H1 (cell line): ENCODE data around the gene TGFB1. TPM values are rescaled to one million over a fixed set of nuclear protein-coding genes. Genes with fewer than 3 reads are reported as not detected.

Source experiments
- CTCF ChIA-PET: fragments of 300-600 bp; sonication (Branson Sonifier 250); formaldehyde crosslinking; loops from one replicate; lab custom pipeline; 2021; ENCODE audit not compliant: partially characterized antibody; lab: Charles Lee
- POLR2A ChIA-PET: fragments of 300-600 bp; sonication (Branson Sonifier 250); formaldehyde crosslinking; loops from one replicate; lab custom pipeline; 2021; ENCODE audit warnings: inconsistent platforms; ENCODE audit not compliant: partially characterized antibody; lab: Charles Lee
- DNase-seq, 2 experiments: peaks; one replicate each; pipeline versions ENCODE4 v3.0.0 to v3.0.0-alpha.2; 2010 to 2022; ENCODE audit warnings: low spot score in 2 of 2, low read depth in 1 of 2, mixed read lengths in 1 of 2
- FAIRE-seq: peaks from 2 replicates; lab custom pipeline; 2011; peaks lifted over from hg19 to GRCh38; lab: Jason Lieb, UNC
- H2AFZ ChIP-seq: 2 replicates; pipeline ENCODE4 v1.8.1; 2012; ENCODE audit warnings: low read length, inconsistent platforms
- H2AK5ac ChIP-seq: 2 replicates; pipeline ENCODE4 v1.6.1; 2013; ENCODE audit warnings: low read depth, low read length
- H2BK120ac ChIP-seq: replicated peaks from 2 replicates; pipeline ENCODE3; 2013; ENCODE audit warnings: low read depth, low read length, inconsistent platforms
- H2BK12ac ChIP-seq: 2 replicates; pipeline ENCODE4 v1.6.1; 2013; ENCODE audit warnings: low read depth, low read length
- H2BK15ac ChIP-seq: 2 replicates; pipeline ENCODE4 v1.6.1; 2013; ENCODE audit warnings: low read length
- H2BK20ac ChIP-seq: 2 replicates; pipeline ENCODE4 v1.6.1; 2013; ENCODE audit warnings: low read length
- H2BK5ac ChIP-seq: 2 replicates; pipeline ENCODE4 v1.6.1; 2013; ENCODE audit warnings: low read depth, low read length
- H3K14ac ChIP-seq: 2 replicates; pipeline ENCODE4 v1.6.1; 2013; ENCODE audit warnings: inconsistent platforms; ENCODE audit not compliant: insufficient read length
- H3K18ac ChIP-seq: 2 replicates; pipeline ENCODE4 v1.6.1; 2013; ENCODE audit warnings: low read length; ENCODE audit errors: extremely low read depth
- H3K23ac ChIP-seq: 2 replicates; pipeline ENCODE4 v1.6.1; 2013; ENCODE audit warnings: inconsistent platforms; ENCODE audit not compliant: insufficient read length
- H3K23me2 ChIP-seq: 2 replicates; pipeline ENCODE4 v1.6.1; 2013; ENCODE audit warnings: low read depth, low read length
- H3K27ac ChIP-seq: 2 replicates; pipeline ENCODE4 v1.6.1; 2011; ENCODE audit warnings: low read depth, low read length, inconsistent platforms
- H3K27me3 ChIP-seq, 4 experiments: replicated peaks in 1 of 4; 1 replicate in 1 of 4; 2 replicates in 3 of 4; pipeline versions ENCODE4 v1.6.1 to v1.8.1; 2011 to 2013; ENCODE audit warnings: low read length in 3 of 4, mild to moderate bottlenecking in 3 of 4, inconsistent platforms in 2 of 4, mixed read lengths in 2 of 4, moderate library complexity in 1 of 4; ENCODE audit not compliant: control insufficient read depth in 3 of 4, insufficient read depth in 3 of 4; ENCODE audit errors: extremely low read depth in 1 of 4
- H3K36me3 ChIP-seq, 4 experiments: 2 replicates each; pipeline versions ENCODE4 v1.6.1 to v1.8.1; 2011 to 2013; ENCODE audit warnings: mild to moderate bottlenecking in 4 of 4, low read length in 3 of 4, moderate library complexity in 2 of 4, control low read depth in 1 of 4, inconsistent platforms in 1 of 4; ENCODE audit not compliant: insufficient read depth in 4 of 4, control insufficient read depth in 2 of 4
- H3K4ac ChIP-seq: replicated peaks from 2 replicates; pipeline ENCODE3; 2013; ENCODE audit warnings: low read length, low read depth, mixed read lengths, inconsistent platforms; ENCODE audit not compliant: insufficient read length
- H3K4me1 ChIP-seq, 4 experiments: replicated peaks in 1 of 4; 1 replicate in 1 of 4; 2 replicates in 3 of 4; pipeline versions ENCODE4 v1.6.1 to v1.8.1; 2011 to 2013; ENCODE audit warnings: low read length in 3 of 4, inconsistent platforms in 2 of 4, mixed read lengths in 1 of 4; ENCODE audit not compliant: insufficient read depth in 4 of 4, control insufficient read depth in 3 of 4
- H3K4me2 ChIP-seq, 2 experiments: 2 replicates each; pipeline versions ENCODE4 v1.6.1 to v1.8.1; 2011 to 2013; ENCODE audit warnings: low read depth in 2 of 2, low read length in 2 of 2, control low read depth in 1 of 2, inconsistent platforms in 1 of 2, mild to moderate bottlenecking in 1 of 2; ENCODE audit not compliant: insufficient read depth in 1 of 2
- H3K4me3 ChIP-seq, 4 experiments: fragments of 200-600, 300-600 bp in 1 of 4; sonication (generic), shearing (Covaris generic), sonication (Bioruptor Twin) in 1 of 4; 2 replicates each; pipeline versions ENCODE4 v1.5.1 to v1.8.1; 2011 to 2016; ENCODE audit warnings: low read length in 4 of 4, low read depth in 3 of 4, control low read depth in 2 of 4, inconsistent platforms in 2 of 4, mild to moderate bottlenecking in 2 of 4, mixed read lengths in 1 of 4, moderate library complexity in 1 of 4; ENCODE audit not compliant: insufficient read depth in 2 of 4; ENCODE audit errors: extremely low read depth in 1 of 4
- H3K56ac ChIP-seq: replicated peaks from 2 replicates; pipeline ENCODE3; 2013; ENCODE audit warnings: low read depth, mild to moderate bottlenecking, mixed read lengths, low read length, inconsistent platforms; ENCODE audit not compliant: insufficient read length
- H3K79me1 ChIP-seq: 2 replicates; pipeline ENCODE4 v1.6.1; 2013; ENCODE audit warnings: low read depth, low read length, control low read depth
- H3K79me2 ChIP-seq, 2 experiments: 2 replicates each; pipeline versions ENCODE4 v1.6.1 to v1.8.1; 2012 to 2013; ENCODE audit warnings: low read length in 2 of 2, mild to moderate bottlenecking in 2 of 2, inconsistent platforms in 1 of 2; ENCODE audit not compliant: insufficient read depth in 2 of 2, control insufficient read depth in 1 of 2
- H3K9ac ChIP-seq, 4 experiments: replicated peaks in 1 of 4; 1 replicate in 1 of 4; 2 replicates in 3 of 4; pipeline versions ENCODE4 v1.6.1 to v1.8.1; 2011 to 2013; ENCODE audit warnings: low read depth in 3 of 4, low read length in 3 of 4, control low read depth in 2 of 4, mild to moderate bottlenecking in 2 of 4, moderate library complexity in 2 of 4, inconsistent platforms in 1 of 4; ENCODE audit errors: extremely low read depth in 1 of 4
- H3K9me3 ChIP-seq, 2 experiments: 2 replicates each; pipeline versions ENCODE4 v1.6.1 to v1.8.1; 2012 to 2013; ENCODE audit warnings: mild to moderate bottlenecking in 2 of 2, moderate library complexity in 2 of 2, control low read depth in 1 of 2, inconsistent platforms in 1 of 2, low read depth in 1 of 2, low read length in 1 of 2, mixed read lengths in 1 of 2; ENCODE audit not compliant: insufficient read depth in 2 of 2
- H4K20me1 ChIP-seq, 2 experiments: replicated peaks in 1 of 2; 2 replicates each; pipeline versions ENCODE3 to v1.8.1; 2011 to 2013; ENCODE audit warnings: inconsistent platforms in 2 of 2, low read length in 2 of 2, mild to moderate bottlenecking in 1 of 2; ENCODE audit not compliant: insufficient read depth in 2 of 2, control insufficient read depth in 1 of 2
- H4K5ac ChIP-seq: 2 replicates; pipeline ENCODE4 v1.6.1; 2013; ENCODE audit warnings: low read length, low read depth, mixed read lengths, inconsistent platforms; ENCODE audit not compliant: insufficient read length
- H4K8ac ChIP-seq: 2 replicates; pipeline ENCODE4 v1.8.0; 2013; ENCODE audit warnings: mild to moderate bottlenecking, moderate library complexity, low read length, inconsistent platforms; ENCODE audit not compliant: insufficient read depth; ENCODE audit errors: extremely low read depth
- H4K91ac ChIP-seq: replicated peaks from 2 replicates; pipeline ENCODE3; 2013; ENCODE audit warnings: low read length, mixed read lengths, inconsistent platforms; ENCODE audit not compliant: insufficient read length
- ASH2L ChIP-seq: fragments of 200-600, 300-600 bp; sonication (generic); IDR thresholded peaks from one replicate; pipeline ENCODE4 v1.7.1; 2017; ENCODE audit warnings: low read length
- CREB1 ChIP-seq: IDR thresholded peaks from 2 replicates; pipeline ENCODE4 v1.6.1; 2012; ENCODE audit warnings: inconsistent platforms
- RBBP5 ChIP-seq: IDR thresholded peaks from 2 replicates; pipeline ENCODE4 v1.7.1; 2012; ENCODE audit warnings: low read depth, mild to moderate bottlenecking, inconsistent platforms, low read length, moderate library complexity, borderline replicate concordance
- SAP30 ChIP-seq: fragments of 300-600 bp; sonication (generic); IDR thresholded peaks from 2 replicates; pipeline ENCODE4 v1.7.1; 2012; ENCODE audit warnings: low read length, moderate library complexity, mild to moderate bottlenecking, inconsistent platforms; ENCODE audit not compliant: insufficient read depth, insufficient replicate concordance
- SIRT6 ChIP-seq: IDR thresholded peaks from one replicate; pipeline ENCODE4 v1.7.1; 2012; ENCODE audit warnings: low read length, inconsistent platforms
- SIX5 ChIP-seq: IDR thresholded peaks from 2 replicates; pipeline ENCODE4 v1.6.1; 2011; ENCODE audit warnings: mild to moderate bottlenecking, low read depth, low read length
- SP2 ChIP-seq: IDR thresholded peaks from 2 replicates; pipeline ENCODE4 v1.6.1; 2012; ENCODE audit warnings: mild to moderate bottlenecking, low read length, inconsistent platforms
- SRF ChIP-seq: IDR thresholded peaks from 2 replicates; pipeline ENCODE4 v1.6.1; 2011; ENCODE audit warnings: mild to moderate bottlenecking, low read depth, low read length, moderate library complexity
- WGBS, 2 experiments: shearing (Covaris generic) in 1 of 2; methylation state at CpG; one replicate each; pipeline versions ENCODE4 v1.1.6 to v1.1.7; 2013 to 2015; ENCODE audit warnings: low lambda C conversion rate in 2 of 2, mixed read lengths in 2 of 2, inconsistent platforms in 1 of 2, low coverage in 1 of 2, missing lambda C conversion rate in 1 of 2; ENCODE audit not compliant: insufficient replicate concordance in 2 of 2, insufficient coverage in 1 of 2, insufficient read length in 1 of 2; ENCODE audit errors: extremely low coverage in 1 of 2, missing lambda C conversion rate in 1 of 2; 5-methylcytosine and 5-hydroxymethylcytosine counted together
- polyA plus RNA-seq, 7 experiments: library from polyadenylated mRNA; depleted of rRNA in 3 of 7; stranded (reverse) in 5 of 7; unstranded in 2 of 7; fragments of >200 nt in 5 of 7; fragments of 200-250 nt in 2 of 7; gene quantifications; 1 replicate in 5 of 7; 2 replicates in 1 of 7; 4 replicates in 1 of 7; pipeline versions ENCODE4 v1.2.1 to v1.2.3, GENCODE V29; 2011 to 2013; ENCODE audit warnings: missing spikeins in 2 of 7, mixed read lengths in 2 of 7
- total RNA-seq: library from RNA; stranded (reverse); fragmentation: NEBNext Ultra II Directional; extraction: Animal tissue kit (Norgen Biotek cat#: 25700); gene quantifications from 2 replicates; pipeline ENCODE4 v1.2.1, GENCODE V29; 2021
- TF ChIP-seq, protein P1 (sequence below): IDR thresholded peaks from 2 replicates; pipeline ENCODE4 v1.6.1; 2012; ENCODE audit warnings: inconsistent platforms

The TGFB1 gene
- total and polyA plus RNA-seq, 2 of the 8 experiments (the other 6 are each of a cell fraction or from before 2014, with no cell fraction given): 1.7 to 10.6 TPM

DNA sequence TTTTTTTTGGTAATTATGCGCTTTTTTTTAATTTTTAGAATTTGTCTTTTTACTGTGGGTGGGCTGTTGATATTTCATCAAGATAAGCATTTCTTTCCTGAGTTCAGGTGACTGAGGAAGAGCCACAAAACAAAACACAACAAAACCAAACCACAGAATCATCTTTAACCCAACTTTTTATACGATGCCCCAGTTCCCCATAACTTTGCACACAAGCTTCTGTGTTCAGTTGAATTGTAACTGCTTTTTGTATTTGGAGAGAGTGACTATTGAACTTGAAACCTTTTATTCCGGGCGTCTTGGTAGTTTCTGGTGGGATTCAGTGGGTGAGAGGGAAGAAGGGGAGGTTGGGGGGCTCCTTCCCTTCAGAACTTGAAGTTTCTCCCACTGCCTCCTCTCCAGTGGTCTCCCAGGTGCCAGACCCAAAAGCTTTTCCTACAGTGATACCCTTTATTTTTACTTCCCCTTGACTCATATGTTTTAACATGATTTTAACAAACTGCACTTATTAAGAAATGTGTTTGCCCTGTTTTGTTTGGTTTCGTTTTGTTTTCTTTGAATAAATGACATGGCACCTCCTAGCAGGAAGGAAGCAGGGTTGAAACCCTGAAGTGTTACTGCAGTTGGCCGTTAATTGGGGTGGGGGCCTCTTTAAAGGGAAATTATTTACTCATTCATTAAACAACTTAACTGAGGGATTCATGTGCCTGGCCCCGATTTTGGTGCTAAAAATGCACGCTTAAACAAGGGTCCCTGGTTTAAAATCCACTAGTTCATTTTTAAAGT is 46.4 kb downstream of the TGFB1 start:
- peaks cover 3% of the 10 kb centered on the region; the same call in 1 of the 2 replicates for H3K79me1 ChIP-seq
- ChIA-PET CTCF (interaction anchor here (1.0 to 7.3 kb wide), 9 partner anchors 11 to 103 kb away, joined by 3 to 63 read pairs (median 4); no protein-coding TSS in a partner anchor), POLR2A (interaction anchor here (1.3 to 22.6 kb wide), 4 partner anchors 15 to 101 kb away, joined by 3 to 579 read pairs (median 70); partner anchors contain the start of gene HNRNPUL1)
- no peak overlapping the region for H3K4me3 ChIP-seq
- peaks cover 0 to 10% (median under 1%) of the 10 kb centered on the region in 4 experiments; a peak in 3 of 7 replicates for H3K4me1 ChIP-seq
- no peak for DNase-seq
- H3K36me3 ChIP-seq: peaks cover 39 to 53% (median 45%) of the 10 kb centered on the region in 4 experiments
- peaks cover 0 to 5% of the 10 kb centered on the region in 2 experiments; a peak in 2 of 4 replicates for H3K79me2 ChIP-seq
- H3K23ac ChIP-seq: no peak overlapping the region
- no peak overlapping the region for H2BK12ac ChIP-seq
- no peaks in the 10 kb centered on the region for H3K27me3 ChIP-seq
- H2BK120ac ChIP-seq: no peak overlapping the region
- no peak overlapping the region for H2BK20ac ChIP-seq
- no peak overlapping the region for H3K27ac ChIP-seq
- no peaks in the 10 kb centered on the region for H3K9me3 ChIP-seq
- H3K23me2 ChIP-seq: peaks cover 7% of the 10 kb centered on the region
- no peak overlapping the region for H4K91ac ChIP-seq
- no peak overlapping the region for H3K9ac ChIP-seq
- H2BK5ac ChIP-seq: no peak overlapping the region
- H3K18ac ChIP-seq: no peak overlapping the region
- TF ChIP-seq SAP30: no peak
- TF ChIP-seq SIX5: no peak
- TF ChIP-seq RBBP5: no peak
- TF ChIP-seq SIRT6: no peak
- TF ChIP-seq, protein P1, sequence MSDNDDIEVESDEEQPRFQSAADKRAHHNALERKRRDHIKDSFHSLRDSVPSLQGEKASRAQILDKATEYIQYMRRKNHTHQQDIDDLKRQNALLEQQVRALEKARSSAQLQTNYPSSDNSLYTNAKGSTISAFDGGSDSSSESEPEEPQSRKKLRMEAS: no peak
- no peak for TF ChIP-seq SRF
- no peak for TF ChIP-seq ASH2L
- no peak for TF ChIP-seq SP2
- TF ChIP-seq CREB1: no peak
- no peak overlapping the region for H2AFZ ChIP-seq
- no peak overlapping the region for H3K4ac ChIP-seq
- FAIRE-seq: no peak
- H2BK15ac ChIP-seq: no peak overlapping the region
- H2AK5ac ChIP-seq: no peak overlapping the region
- no peak overlapping the region for H3K56ac ChIP-seq
- H4K5ac ChIP-seq: no peak overlapping the region
- H3K4me2 ChIP-seq: no peak overlapping the region
- no peak overlapping the region for H3K14ac ChIP-seq
- H4K20me1 ChIP-seq: peaks cover 0 to 15% of the 10 kb centered on the region in 2 experiments
- no peak overlapping the region for H4K8ac ChIP-seq
- 90% methylated on average over 8 of the region's 8 CpGs; no CpG with 5 or more reads in 1 of the 2 experiments for WGBS, 2 experiments
